GM23338 (cell line): Measurements from ENCODE around the gene CTNNA3. TPM values are rescaled to one million over a fixed set of nuclear protein-coding genes. Genes with fewer than 3 reads are reported as not detected.

Source experiments
- ATAC-seq: fragments of 200-7000 bp; cut with Tn5 transposase; 3 replicates; pipeline ENCODE4 v1.9.1; 2020
- DNase-seq: peaks from one replicate; pipeline ENCODE4 v3.0.0-alpha.2; 2015; ENCODE audit warnings: low spot score
- H2AFZ ChIP-seq: fragments of 200-600 bp; sonication (generic); 2 replicates; pipeline ENCODE4 v1.8.0; 2016; ENCODE audit warnings: antibody characterized with exemption, mild to moderate bottlenecking, moderate library complexity
- H3F3A ChIP-seq: fragments of 200-600 bp; sonication (generic); replicated peaks from 2 replicates; pipeline ENCODE4 v1.8.0; 2017; ENCODE audit warnings: antibody characterized with exemption, mixed run types, low read depth
- H3K27ac ChIP-seq: fragments of 200-600 bp; sonication (generic); 2 replicates; pipeline ENCODE4 v1.6.1; 2016; ENCODE audit warnings: low read depth
- H3K27me3 ChIP-seq: fragments of 200-600 bp; sonication (generic); 2 replicates; pipeline ENCODE4 v1.8.0; 2016; ENCODE audit warnings: mild to moderate bottlenecking, mixed run types, moderate library complexity; ENCODE audit not compliant: insufficient read depth
- H3K36me3 ChIP-seq: fragments of 200-600 bp; sonication (generic); 2 replicates; pipeline ENCODE4 v1.8.0; 2016; ENCODE audit warnings: mild to moderate bottlenecking; ENCODE audit not compliant: insufficient read depth
- H3K4me1 ChIP-seq: fragments of 200-600 bp; sonication (generic); 2 replicates; pipeline ENCODE4 v1.8.0; 2016; ENCODE audit warnings: mild to moderate bottlenecking, moderate library complexity; ENCODE audit not compliant: insufficient read depth
- H3K4me2 ChIP-seq: fragments of 200-600 bp; sonication (generic); 2 replicates; pipeline ENCODE4 v1.7.1; 2017; ENCODE audit warnings: mixed run types
- H3K4me3 ChIP-seq: fragments of 200-600 bp; sonication (generic); 2 replicates; pipeline ENCODE4 v1.6.1; 2016; ENCODE audit warnings: mixed run types
- H3K79me2 ChIP-seq: fragments of 200-600 bp; sonication (generic); replicated peaks from 2 replicates; pipeline ENCODE4 v1.8.0; 2017; ENCODE audit warnings: mild to moderate bottlenecking; ENCODE audit not compliant: insufficient read depth
- H3K9me2 ChIP-seq: fragments of 200-600 bp; sonication (generic); 2 replicates; pipeline ENCODE4 v1.8.0; 2017; ENCODE audit not compliant: insufficient read depth
- H4K20me1 ChIP-seq: fragments of 200-600 bp; sonication (generic); replicated peaks from 2 replicates; pipeline ENCODE4 v1.8.0; 2017; ENCODE audit warnings: mild to moderate bottlenecking; ENCODE audit not compliant: insufficient read depth
- H3K27ac Mint-ChIP-seq: 2 replicates; pipeline ENCODE4 v1.8.0; 2020; ENCODE audit warnings: inconsistent platforms, mild to moderate bottlenecking, moderate library complexity, mixed read lengths
- H3K27me3 Mint-ChIP-seq: 3 replicates; pipeline ENCODE4 v1.8.0; 2022; ENCODE audit warnings: low read depth, mild to moderate bottlenecking, moderate library complexity, mixed read lengths, inconsistent platforms; ENCODE audit not compliant: insufficient read depth, poor library complexity
- H3K36me3 Mint-ChIP-seq: 3 replicates; pipeline ENCODE4 v1.8.0; 2021; ENCODE audit warnings: low read depth, mild to moderate bottlenecking, inconsistent platforms, moderate library complexity, mixed read lengths
- H3K4me1 Mint-ChIP-seq: 3 replicates; pipeline ENCODE4 v1.8.0; 2020; ENCODE audit warnings: mild to moderate bottlenecking, inconsistent platforms, mixed read lengths
- H3K4me3 Mint-ChIP-seq: 3 replicates; pipeline ENCODE4 v1.8.0; 2021; ENCODE audit warnings: moderate library complexity, mild to moderate bottlenecking, inconsistent platforms, mixed read lengths
- H3K9me3 Mint-ChIP-seq: 3 replicates; pipeline ENCODE4 v1.8.0; 2020; ENCODE audit warnings: moderate library complexity, mild to moderate bottlenecking, inconsistent platforms, mixed read lengths
- CREB1 ChIP-seq: fragments of 250-450 bp; sonication (Bioruptor Pico); IDR thresholded peaks from 2 replicates; pipeline ENCODE4 v1.5.0; 2020; ENCODE audit warnings: low read depth, mild to moderate bottlenecking, moderate library complexity
- EZH2 ChIP-seq: fragments of 200-600 bp; sonication (generic); IDR thresholded peaks from one replicate; pipeline ENCODE4 v1.8.0; 2017; ENCODE audit warnings: antibody characterized with exemption, mild to moderate bottlenecking, low read depth; ENCODE audit not compliant: unreplicated experiment
- JUNB ChIP-seq: IDR thresholded peaks from one replicate; pipeline ENCODE4 v1.6.1; 2016; ENCODE audit warnings: antibody characterized with exemption; ENCODE audit not compliant: unreplicated experiment
- ZNF114 ChIP-seq: fragments of 250-450 bp; sonication (Bioruptor Pico); IDR thresholded peaks from 2 replicates; pipeline ENCODE4 v1.5.0; 2020; ENCODE audit warnings: mild to moderate bottlenecking, moderate library complexity
- ZNF331 ChIP-seq: fragments of 250-450 bp; sonication (Bioruptor Pico); IDR thresholded peaks from 2 replicates; pipeline ENCODE4 v1.5.0; 2020; ENCODE audit warnings: low read depth, mild to moderate bottlenecking, moderate library complexity
- polyA plus RNA-seq: library from polyadenylated mRNA; unstranded; fragments of >200 nt; fragmentation: Nextera tagmentation; extraction: Ambion mirVana; gene quantifications from 2 replicates; pipeline ENCODE4 v1.2.1, GENCODE V29; 2016
- total RNA-seq: library from RNA; depleted of rRNA; stranded (reverse); fragments of >200 nt; shearing (Covaris generic); gene quantifications from 2 replicates; pipeline ENCODE4 v1.2.3, GENCODE V29; 2014
- TF ChIP-seq, protein P1 (sequence below): fragments of 250-450 bp; sonication (Bioruptor Pico); IDR thresholded peaks from 2 replicates; pipeline ENCODE4 v1.5.0; 2020; ENCODE audit warnings: mild to moderate bottlenecking, moderate library complexity
- TF ChIP-seq, protein P2 (sequence below): IDR thresholded peaks from 2 replicates; pipeline ENCODE4 v1.6.1; 2016; ENCODE audit warnings: antibody characterized with exemption

Gene CTNNA3
- total and polyA plus RNA-seq, 2 experiments from 2014 or later = 0.71 to 3.3 TPM

DNA sequence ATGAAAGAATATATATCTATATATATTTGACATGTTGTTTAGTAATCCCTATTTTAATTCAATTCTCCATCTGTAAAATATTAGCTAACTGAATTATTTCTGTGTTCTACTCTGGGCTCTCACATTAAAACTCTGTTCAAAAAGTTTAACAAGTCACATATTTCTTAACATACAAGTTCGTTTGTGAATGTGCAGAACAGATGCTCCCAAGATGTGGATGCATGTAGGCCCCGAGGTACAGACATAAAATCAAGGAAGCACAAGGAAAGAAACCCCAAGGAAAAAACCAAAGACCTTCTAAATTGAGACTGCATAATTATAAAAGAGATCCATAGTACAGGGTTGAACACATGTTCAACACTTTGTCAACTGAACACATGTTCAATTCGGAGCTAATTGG is 595.0 kb downstream of the CTNNA3 start:
- Mint-ChIP-seq H3K27ac (no peak overlapping the region), H3K9me3 (no peaks in the 10 kb centered on the region), H3K27me3 (no peaks in the 10 kb centered on the region), H3K36me3 (no peaks in the 10 kb centered on the region), H3K4me3 (no peak overlapping the region), H3K4me1 (peaks cover 20% of the 10 kb centered on the region)
- Histone ChIP-seq H3K27me3 (no peaks in the 10 kb centered on the region), H3K36me3 (no peaks in the 10 kb centered on the region), H3K9me2 (no peaks in the 10 kb centered on the region), H3K4me1 (peaks cover 31% of the 10 kb centered on the region), H3K4me2 (no peak overlapping the region), H2AFZ (no peak overlapping the region), H3K27ac (no peak overlapping the region), H3K4me3 (no peak overlapping the region), H3K79me2 (no peaks in the 10 kb centered on the region), H4K20me1 (no peaks in the 10 kb centered on the region), H3F3A (no peaks in the 10 kb centered on the region)
- DNase-seq (no peak), ATAC-seq (no peak)
- TF ChIP-seq, protein P1, sequence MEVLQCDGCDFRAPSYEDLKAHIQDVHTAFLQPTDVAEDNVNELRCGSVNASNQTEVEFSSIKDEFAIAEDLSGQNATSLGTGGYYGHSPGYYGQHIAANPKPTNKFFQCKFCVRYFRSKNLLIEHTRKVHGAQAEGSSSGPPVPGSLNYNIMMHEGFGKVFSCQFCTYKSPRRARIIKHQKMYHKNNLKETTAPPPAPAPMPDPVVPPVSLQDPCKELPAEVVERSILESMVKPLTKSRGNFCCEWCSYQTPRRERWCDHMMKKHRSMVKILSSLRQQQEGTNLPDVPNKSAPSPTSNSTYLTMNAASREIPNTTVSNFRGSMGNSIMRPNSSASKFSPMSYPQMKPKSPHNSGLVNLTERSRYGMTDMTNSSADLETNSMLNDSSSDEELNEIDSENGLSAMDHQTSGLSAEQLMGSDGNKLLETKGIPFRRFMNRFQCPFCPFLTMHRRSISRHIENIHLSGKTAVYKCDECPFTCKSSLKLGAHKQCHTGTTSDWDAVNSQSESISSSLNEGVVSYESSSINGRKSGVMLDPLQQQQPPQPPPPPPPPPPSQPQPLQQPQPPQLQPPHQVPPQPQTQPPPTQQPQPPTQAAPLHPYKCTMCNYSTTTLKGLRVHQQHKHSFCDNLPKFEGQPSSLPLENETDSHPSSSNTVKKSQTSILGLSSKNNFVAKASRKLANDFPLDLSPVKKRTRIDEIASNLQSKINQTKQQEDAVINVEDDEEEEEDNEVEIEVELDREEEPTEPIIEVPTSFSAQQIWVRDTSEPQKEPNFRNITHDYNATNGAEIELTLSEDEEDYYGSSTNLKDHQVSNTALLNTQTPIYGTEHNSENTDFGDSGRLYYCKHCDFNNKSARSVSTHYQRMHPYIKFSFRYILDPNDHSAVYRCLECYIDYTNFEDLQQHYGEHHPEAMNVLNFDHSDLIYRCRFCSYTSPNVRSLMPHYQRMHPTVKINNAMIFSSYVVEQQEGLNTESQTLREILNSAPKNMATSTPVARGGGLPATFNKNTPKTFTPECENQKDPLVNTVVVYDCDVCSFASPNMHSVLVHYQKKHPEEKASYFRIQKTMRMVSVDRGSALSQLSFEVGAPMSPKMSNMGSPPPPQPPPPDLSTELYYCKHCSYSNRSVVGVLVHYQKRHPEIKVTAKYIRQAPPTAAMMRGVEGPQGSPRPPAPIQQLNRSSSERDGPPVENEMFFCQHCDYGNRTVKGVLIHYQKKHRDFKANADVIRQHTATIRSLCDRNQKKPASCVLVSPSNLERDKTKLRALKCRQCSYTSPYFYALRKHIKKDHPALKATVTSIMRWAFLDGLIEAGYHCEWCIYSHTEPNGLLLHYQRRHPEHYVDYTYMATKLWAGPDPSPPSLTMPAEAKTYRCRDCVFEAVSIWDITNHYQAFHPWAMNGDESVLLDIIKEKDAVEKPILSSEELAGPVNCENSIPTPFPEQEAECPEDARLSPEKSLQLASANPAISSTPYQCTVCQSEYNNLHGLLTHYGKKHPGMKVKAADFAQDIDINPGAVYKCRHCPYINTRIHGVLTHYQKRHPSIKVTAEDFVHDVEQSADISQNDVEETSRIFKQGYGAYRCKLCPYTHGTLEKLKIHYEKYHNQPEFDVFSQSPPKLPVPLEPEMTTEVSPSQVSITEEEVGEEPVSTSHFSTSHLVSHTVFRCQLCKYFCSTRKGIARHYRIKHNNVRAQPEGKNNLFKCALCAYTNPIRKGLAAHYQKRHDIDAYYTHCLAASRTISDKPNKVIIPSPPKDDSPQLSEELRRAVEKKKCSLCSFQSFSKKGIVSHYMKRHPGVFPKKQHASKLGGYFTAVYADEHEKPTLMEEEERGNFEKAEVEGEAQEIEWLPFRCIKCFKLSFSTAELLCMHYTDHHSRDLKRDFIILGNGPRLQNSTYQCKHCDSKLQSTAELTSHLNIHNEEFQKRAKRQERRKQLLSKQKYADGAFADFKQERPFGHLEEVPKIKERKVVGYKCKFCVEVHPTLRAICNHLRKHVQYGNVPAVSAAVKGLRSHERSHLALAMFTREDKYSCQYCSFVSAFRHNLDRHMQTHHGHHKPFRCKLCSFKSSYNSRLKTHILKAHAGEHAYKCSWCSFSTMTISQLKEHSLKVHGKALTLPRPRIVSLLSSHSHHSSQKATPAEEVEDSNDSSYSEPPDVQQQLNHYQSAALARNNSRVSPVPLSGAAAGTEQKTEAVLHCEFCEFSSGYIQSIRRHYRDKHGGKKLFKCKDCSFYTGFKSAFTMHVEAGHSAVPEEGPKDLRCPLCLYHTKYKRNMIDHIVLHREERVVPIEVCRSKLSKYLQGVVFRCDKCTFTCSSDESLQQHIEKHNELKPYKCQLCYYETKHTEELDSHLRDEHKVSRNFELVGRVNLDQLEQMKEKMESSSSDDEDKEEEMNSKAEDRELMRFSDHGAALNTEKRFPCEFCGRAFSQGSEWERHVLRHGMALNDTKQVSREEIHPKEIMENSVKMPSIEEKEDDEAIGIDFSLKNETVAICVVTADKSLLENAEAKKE (CRISPR knock-in tag) = no peak
- TF ChIP-seq EZH2 = no peak
- no peak for TF ChIP-seq JUNB
- TF ChIP-seq ZNF331 (CRISPR knock-in tag) = no peak
- no peak for TF ChIP-seq ZNF114 (CRISPR knock-in tag)
- TF ChIP-seq CREB1 (CRISPR knock-in tag) = no peak
- TF ChIP-seq, protein P2, sequence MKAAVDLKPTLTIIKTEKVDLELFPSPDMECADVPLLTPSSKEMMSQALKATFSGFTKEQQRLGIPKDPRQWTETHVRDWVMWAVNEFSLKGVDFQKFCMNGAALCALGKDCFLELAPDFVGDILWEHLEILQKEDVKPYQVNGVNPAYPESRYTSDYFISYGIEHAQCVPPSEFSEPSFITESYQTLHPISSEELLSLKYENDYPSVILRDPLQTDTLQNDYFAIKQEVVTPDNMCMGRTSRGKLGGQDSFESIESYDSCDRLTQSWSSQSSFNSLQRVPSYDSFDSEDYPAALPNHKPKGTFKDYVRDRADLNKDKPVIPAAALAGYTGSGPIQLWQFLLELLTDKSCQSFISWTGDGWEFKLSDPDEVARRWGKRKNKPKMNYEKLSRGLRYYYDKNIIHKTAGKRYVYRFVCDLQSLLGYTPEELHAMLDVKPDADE = no peak
